Uterus (tissue), 2 donors: ENCODE results near the gene HIF1AN.

Source experiments
- POLR2A ChIP-seq, 2 donors: fragments of 450-650 bp; IDR thresholded peaks; one replicate each; pipeline ENCODE4 v1.6.1; 2016; ENCODE audit warnings: antibody characterized with exemption in 2 of 2, mild to moderate bottlenecking in 1 of 2, moderate library complexity in 1 of 2
- TF ChIP-seq, protein P1 (sequence below), 4 experiments: fragments of 200-600 bp in 2 of 4; fragments of 450-650 bp in 2 of 4; sonication (generic) in 2 of 4; IDR thresholded peaks; one replicate each; pipeline ENCODE4 v1.5.1; 2016 to 2019; ENCODE audit warnings: antibody characterized with exemption in 4 of 4, mild to moderate bottlenecking in 2 of 4, moderate library complexity in 1 of 4

DNA sequence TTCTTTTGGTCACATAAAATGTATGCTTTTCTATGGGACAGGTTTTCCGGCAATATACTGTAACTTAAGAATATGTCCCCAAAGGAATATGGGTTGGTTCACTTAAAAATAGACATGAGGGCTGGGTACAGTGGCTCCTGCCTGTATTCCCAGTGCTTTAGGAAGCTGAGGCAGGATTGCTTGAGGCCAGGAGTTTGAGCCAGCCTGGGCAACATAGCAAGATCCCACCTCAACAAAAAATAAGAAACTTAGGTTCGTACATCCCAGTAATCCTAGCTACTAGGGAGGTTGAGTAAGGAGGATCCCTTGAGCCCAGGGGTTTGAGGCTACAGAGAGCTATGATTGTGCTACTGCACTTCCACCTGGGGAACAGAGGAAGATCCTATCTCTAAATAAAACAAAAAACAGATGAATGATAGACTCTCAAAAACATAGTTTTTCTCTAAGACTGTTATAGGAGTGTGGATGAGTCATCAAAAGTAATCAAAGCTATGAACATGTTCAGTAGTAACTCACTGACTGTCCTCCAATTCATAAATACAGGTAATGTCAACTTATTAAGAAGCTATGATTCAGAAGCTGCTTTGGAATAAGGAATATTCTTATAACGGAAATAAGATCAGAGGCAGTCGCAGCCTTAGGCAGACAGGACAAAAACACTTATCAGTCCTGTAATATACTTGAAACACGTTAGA lies 13.5 kb upstream of the HIF1AN start:
- TF ChIP-seq POLR2A (IDR thresholded peaks at IDR 0.05): no peak
- TF ChIP-seq, protein P1, sequence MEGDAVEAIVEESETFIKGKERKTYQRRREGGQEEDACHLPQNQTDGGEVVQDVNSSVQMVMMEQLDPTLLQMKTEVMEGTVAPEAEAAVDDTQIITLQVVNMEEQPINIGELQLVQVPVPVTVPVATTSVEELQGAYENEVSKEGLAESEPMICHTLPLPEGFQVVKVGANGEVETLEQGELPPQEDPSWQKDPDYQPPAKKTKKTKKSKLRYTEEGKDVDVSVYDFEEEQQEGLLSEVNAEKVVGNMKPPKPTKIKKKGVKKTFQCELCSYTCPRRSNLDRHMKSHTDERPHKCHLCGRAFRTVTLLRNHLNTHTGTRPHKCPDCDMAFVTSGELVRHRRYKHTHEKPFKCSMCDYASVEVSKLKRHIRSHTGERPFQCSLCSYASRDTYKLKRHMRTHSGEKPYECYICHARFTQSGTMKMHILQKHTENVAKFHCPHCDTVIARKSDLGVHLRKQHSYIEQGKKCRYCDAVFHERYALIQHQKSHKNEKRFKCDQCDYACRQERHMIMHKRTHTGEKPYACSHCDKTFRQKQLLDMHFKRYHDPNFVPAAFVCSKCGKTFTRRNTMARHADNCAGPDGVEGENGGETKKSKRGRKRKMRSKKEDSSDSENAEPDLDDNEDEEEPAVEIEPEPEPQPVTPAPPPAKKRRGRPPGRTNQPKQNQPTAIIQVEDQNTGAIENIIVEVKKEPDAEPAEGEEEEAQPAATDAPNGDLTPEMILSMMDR (IDR thresholded peaks at IDR 0.05): no peak
